Subcutaneous preadipocyte (primary cell): Measurements from ENCODE around the gene SPATA9. TPM values are rescaled to one million over a fixed set of nuclear protein-coding genes. Genes with fewer than 3 reads are reported as not detected.

Experiments
- total RNA-seq: library from RNA; depleted of rRNA; stranded (reverse); fragments of >200 nt; gene quantifications from 2 replicates; pipeline ENCODE4 v1.2.3, GENCODE V29; 2012

SPATA9 gene, protein sequence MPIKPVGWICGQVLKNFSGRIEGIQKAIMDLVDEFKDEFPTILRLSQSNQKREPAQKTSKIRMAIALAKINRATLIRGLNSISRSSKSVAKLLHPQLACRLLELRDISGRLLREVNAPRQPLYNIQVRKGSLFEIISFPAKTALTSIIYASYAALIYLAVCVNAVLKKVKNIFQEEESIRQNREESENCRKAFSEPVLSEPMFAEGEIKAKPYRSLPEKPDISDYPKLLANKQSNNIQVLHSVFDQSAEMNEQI
- total RNA-seq, result not detected in 2 replicates

GRCh38 chr5:95682891-95683290 lies at the start of gene SPATA9:
SPATA9 (minus strand) TSS chr5:95682991; CDS start chr5:95682854, 137 bp downstream.

DNA sequence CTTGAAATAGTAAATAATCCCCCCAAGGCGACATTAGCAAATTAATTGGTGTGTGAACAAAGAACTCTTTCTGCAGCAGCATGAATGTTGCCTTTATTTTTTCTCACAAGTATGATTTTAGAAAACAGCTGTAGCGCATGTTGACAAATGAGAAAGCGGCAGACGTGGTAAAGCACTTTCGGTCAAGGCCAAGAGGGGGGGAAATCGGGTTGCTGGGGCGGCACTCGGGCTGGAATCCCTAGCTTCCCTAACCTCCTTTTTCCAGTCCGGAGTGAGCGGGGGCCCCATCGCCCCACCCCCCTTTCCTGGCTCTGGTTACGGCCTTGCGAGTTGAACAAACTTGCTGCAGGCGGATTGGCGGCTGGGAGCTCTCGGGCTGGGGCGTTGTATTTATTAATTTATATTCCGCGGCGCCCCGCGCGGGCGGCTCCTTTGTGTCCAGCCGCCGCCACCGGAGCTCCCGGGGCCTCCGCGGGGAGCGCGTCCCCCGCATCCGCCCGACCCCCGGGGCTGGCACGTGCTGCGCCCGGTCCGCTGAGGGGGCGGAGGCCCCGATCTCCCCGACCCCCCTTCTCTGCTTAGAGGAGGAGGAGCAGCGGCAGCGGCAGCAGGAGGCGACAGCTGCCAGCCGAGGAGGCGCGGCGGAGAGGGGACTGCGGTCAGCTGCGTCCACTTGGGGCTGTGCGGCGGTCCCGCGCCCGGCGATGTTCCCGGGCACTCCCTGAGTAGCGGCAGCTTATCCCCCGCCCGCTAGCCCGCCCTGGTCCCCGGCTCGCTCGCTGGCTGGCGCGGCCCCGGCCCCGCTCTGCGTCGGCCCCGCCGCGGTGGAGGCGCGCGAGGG lies 48.2 kb upstream of the SPATA9 start, which contains the start of gene RHOBTB3:
Gene RHOBTB3 (plus strand): TSS at position 607 of the 841 bp plus-strand sequence. CDS start 347 bp downstream, outside the sequence.

DNA sequence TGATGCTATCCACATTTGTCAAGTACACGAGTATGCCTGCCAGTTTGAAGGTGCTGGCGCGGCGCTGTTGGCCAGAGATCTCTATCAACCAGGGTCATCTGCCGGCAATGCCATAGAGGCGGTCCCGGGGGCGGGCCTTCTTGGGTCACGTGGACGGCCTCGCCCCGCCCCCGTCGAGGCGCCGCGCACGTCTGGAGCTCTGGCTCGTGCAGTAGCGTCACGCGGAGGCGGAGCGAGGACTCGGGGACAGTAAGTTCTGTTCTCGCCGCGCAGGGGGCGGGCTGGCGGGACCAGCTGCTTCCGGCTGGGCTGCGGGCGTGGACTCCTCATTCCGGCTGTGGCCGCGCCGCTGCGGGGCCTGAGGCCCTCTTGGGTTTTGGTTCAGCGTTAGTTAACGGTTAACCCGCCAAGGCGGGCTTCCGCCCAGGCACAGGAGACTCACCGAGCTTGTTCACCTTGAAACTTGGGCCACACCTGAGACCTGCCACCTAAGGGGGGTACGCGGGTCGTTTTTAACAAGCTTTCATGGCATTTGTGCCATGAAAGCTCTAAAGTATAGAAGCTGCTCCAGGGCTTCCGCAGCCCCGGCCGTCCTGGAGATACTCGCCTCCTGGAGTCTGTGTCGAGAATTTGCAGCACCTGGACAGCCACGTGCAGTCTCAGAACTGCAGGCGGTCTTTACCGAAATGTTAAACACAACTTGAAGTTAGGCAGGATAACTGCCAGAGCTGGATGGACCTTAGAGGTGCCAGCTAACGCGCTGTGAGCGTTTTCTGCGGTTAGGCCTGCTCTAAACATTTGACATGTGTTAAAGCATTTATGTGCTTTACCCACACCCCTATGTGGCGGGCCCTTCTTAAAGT lies 36.0 kb downstream of the SPATA9 start, which contains the start of gene RFESD:
Gene RFESD (plus strand): TSS at position 209 of the 863 bp plus-strand sequence. CDS start 5,495 bp downstream, outside the sequence.

GRCh38 chr5:95620030-95620869 lies 62.5 kb downstream of the SPATA9 start, which contains the start of gene GPR150:
GPR150 (plus strand) TSS chr5:95620087; CDS start chr5:95620276, 189 bp downstream.

Other genes starting within 250 kb of the SPATA9 start
- 126 and 160 TPM in 2 replicates for gene SKIC3, start 128.0 kb downstream of the SPATA9 start, total RNA-seq
- gene ARSK, start 127.9 kb downstream of the SPATA9 start, total RNA-seq, result 8.4 and 9.9 TPM in 2 replicates
- gene GPR150, start 62.9 kb downstream of the SPATA9 start, total RNA-seq, result 0.20 and 0.37 TPM in 2 replicates
- gene RFESD, start 36.2 kb downstream of the SPATA9 start, total RNA-seq, result 2.2 and 2.6 TPM in 2 replicates
- gene RHOBTB3, start 48.3 kb upstream of the SPATA9 start, total RNA-seq, result 71.9 and 77.9 TPM in 2 replicates
- gene GLRX, start 139.7 kb upstream of the SPATA9 start, total RNA-seq, result 90.3 and 112 TPM in 2 replicates